Dendritic cell treated with granulocyte-macrophage colony-stimulating factor and Interleukin-4, amounts not matched to agents 40 ng/mL and 50 ng/mL, for 4 days (primary cell): ENCODE results near the gene CNOT3.
A peak's percentile ranks its signal among the peaks of the same experiment; 100 is the strongest.
"Not testable (repeated sequence)": the region's sequence is repeated elsewhere in the genome, so short reads cannot be mapped to it uniquely, and the experiment has no call there.

Experiments
- H3K27ac Mint-ChIP-seq: one replicate; pipeline ENCODE4 v1.8.0; 2022; ENCODE audit warnings: mild to moderate bottlenecking, mixed read lengths
- H3K27me3 Mint-ChIP-seq: one replicate; pipeline ENCODE4 v1.8.0; 2022; ENCODE audit warnings: mild to moderate bottlenecking, mixed read lengths
- H3K36me3 Mint-ChIP-seq: one replicate; pipeline ENCODE4 v1.8.0; 2022; ENCODE audit warnings: low read depth, mixed read lengths
- H3K4me1 Mint-ChIP-seq: one replicate; pipeline ENCODE4 v1.8.0; 2022; ENCODE audit warnings: low read depth, mixed read lengths
- H3K4me3 Mint-ChIP-seq: one replicate; pipeline ENCODE4 v1.8.0; 2022; ENCODE audit warnings: mild to moderate bottlenecking, moderate library complexity, mixed read lengths
- H3K9me3 Mint-ChIP-seq: one replicate; pipeline ENCODE4 v1.8.0; 2022; ENCODE audit warnings: mixed read lengths
- intact Hi-C: fragments of 100-400 bp; cut with micrococcal nuclease; formaldehyde crosslinking; loops from one replicate; pipeline ENCODE4 v1.15.0; 2022

The CNOT3 gene

DNA sequence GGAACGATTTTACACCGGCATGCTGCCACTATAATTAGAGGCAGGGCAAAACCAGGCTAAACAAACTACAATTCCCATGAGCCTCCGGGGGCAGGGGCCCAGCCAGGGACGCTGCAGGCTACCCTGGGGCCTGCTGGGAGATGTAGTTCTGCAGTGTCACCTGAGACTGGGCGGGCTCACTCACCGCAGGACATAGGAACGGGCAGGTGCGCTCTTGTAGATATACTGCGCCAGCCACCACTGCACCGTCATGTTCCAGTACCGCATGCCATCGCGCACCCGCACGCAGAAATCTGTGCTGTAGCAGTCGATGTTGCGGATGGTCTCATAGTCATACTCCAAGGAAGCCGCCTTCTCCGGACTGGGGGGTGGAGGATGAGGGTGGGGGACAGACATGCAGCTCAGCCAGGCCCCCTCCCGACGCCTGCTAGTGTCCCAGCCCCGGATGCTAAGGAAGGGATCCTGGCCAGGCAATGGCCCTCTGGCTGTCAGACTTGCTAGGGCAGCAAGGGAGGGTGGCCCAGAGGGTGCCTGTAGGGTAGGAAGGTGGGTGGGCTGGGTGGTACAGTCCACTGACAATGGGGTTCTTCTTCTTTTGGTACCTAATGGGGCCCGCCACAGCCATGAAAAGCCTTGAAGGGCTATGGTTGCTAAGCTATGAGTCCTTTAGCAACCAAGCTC, 41.2 kb downstream of the CNOT3 start:
- Mint-ChIP-seq H3K4me3 (no peak overlapping the region), H3K9me3 (no peaks in the 10 kb centered on the region), H3K4me1 (peaks cover 43% of the 10 kb centered on the region), H3K36me3 (peaks cover 82% of the 10 kb centered on the region), H3K27me3 (no peaks in the 10 kb centered on the region), H3K27ac (no peak overlapping the region)
- intact Hi-C loops = no loop called here

GRCh38 chr19:54179262-54179852, 41.8 kb downstream of the CNOT3 start:
- peaks cover 44% of the 10 kb centered on the region for H3K4me1 Mint-ChIP-seq
- no peak overlapping the region for H3K27ac Mint-ChIP-seq
- H3K27me3 Mint-ChIP-seq = no peaks in the 10 kb centered on the region
- peaks cover 87% of the 10 kb centered on the region for H3K36me3 Mint-ChIP-seq
- H3K4me3 Mint-ChIP-seq = no peak overlapping the region
- no peaks in the 10 kb centered on the region for H3K9me3 Mint-ChIP-seq
- intact Hi-C loops = no loop called here

DNA sequence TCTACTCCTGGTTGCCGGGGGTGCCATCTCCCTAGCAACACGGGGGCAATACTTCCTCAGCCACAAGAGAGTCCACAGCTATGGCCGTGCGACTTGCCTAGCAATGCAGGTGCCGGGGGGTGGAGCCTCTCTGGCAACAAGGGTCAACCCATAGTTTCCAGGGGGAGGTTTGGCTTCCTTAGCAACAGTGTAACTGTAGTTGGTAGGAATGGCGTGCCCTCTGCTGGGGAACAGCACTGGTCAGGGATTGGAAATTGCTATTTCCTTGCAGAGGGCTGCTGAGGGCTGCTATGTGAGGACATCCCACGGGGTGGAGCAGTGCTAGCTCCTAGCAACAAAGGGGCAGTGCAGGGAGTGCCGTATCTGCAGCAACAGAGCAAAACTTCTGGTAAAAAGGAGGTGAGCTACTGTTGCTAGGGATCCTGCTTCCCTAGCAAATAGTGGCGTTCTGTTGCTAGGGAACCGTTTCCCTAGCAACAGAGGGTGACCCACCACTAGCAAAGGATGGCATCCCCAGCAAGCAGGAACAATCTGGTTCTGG, 42.4 kb downstream of the CNOT3 start:
- intact Hi-C loops = no loop called here
- H3K9me3 Mint-ChIP-seq = no peaks in the 10 kb centered on the region
- no peak overlapping the region for H3K27ac Mint-ChIP-seq
- H3K4me3 Mint-ChIP-seq = no peak overlapping the region
- H3K27me3 Mint-ChIP-seq = no peaks in the 10 kb centered on the region
- peaks cover 82% of the 10 kb centered on the region for H3K36me3 Mint-ChIP-seq
- H3K4me1 Mint-ChIP-seq = peaks cover 38% of the 10 kb centered on the region

DNA sequence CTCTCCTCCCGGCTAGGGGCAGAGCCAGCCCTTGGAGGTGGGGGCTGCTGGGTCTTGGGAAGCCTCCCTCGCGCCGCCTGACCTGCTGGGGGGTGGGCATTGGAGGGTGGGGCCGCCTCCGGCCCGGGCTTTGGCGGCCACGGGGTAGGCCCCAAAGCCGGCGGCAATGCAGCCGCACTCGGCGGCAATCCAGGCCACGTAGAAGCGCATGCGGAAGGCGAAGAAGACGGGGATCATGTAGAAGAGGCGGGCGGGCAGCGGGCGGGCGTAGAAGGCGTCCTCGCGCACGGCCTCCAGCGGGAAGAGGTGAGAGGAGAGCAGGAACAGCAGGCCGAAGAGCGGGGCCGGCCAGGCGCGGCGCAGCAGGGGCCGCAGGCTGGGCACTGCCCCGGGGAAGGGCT, 43.1 kb downstream of the CNOT3 start:
- H3K4me1 Mint-ChIP-seq = peaks cover 31% of the 10 kb centered on the region
- H3K9me3 Mint-ChIP-seq = no peaks in the 10 kb centered on the region
- no peaks in the 10 kb centered on the region for H3K27me3 Mint-ChIP-seq
- intact Hi-C loops = no loop called here
- H3K36me3 Mint-ChIP-seq = peaks cover 82% of the 10 kb centered on the region
- no peak overlapping the region for H3K4me3 Mint-ChIP-seq
- H3K27ac Mint-ChIP-seq = peak overlapping the region; percentile 51

DNA sequence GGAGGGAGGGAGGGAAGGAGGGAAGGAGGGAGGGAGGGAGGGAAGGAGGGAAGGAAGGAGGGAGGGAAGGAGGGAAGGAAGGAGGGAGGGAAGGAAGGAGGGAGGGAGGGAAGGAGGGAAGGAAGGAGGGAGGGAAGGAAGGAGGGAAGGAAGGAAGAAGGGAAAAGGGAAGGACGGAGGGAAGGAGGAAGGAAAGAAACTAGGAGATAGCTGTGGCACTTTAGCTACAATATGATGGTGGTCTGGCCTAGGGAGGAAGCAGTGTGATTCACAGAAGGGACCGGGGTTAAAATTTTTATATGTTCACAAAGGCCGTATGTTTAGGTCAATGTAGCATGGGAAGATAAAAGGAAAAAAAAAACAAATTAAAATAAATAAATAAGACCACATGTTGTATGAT, 44.3 kb downstream of the CNOT3 start:
- Mint-ChIP-seq H3K36me3 (peaks cover 82% of the 10 kb centered on the region), H3K4me1 (peaks cover 37% of the 10 kb centered on the region)
- H3K4me3 Mint-ChIP-seq, H3K27me3 Mint-ChIP-seq, H3K27ac Mint-ChIP-seq, H3K9me3 Mint-ChIP-seq, intact Hi-C loops: not testable (repeated sequence)

DNA sequence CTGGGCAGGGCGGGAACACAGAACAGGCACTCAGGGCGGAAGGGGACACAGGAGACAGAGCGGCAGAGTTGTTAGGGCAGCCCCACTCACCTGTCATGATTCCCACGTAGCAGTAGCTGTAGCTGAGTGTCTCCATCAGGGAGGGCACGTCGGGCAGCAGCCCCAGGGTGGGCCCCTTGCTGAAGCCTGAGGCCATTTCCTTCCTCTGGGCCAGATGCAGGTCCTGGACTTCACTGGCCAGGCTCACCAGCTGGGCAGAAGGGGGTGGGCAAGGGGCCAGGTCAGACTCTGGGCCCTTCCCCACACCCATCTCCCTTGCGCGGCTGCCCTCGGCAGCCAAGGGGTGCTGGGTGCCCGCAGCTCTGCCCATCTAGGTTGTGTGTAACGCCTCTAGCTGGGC, 45.9 kb downstream of the CNOT3 start:
- no peaks in the 10 kb centered on the region for H3K27me3 Mint-ChIP-seq

GRCh38 chr19:54186351-54186750, 48.8 kb downstream of the CNOT3 start:
- Mint-ChIP-seq H3K27me3 (no peaks in the 10 kb centered on the region), H3K36me3 (peaks cover 64% of the 10 kb centered on the region), H3K27ac (peak overlapping the region; percentile 97), H3K4me1 (peaks cover 35% of the 10 kb centered on the region), H3K4me3 (no peak overlapping the region), H3K9me3 (no peaks in the 10 kb centered on the region)
- intact Hi-C loops = no loop called here

More for the DNA sequence above, 45.9 kb downstream of the CNOT3 start:
- H3K4me3 Mint-ChIP-seq = no peak overlapping the region
- H3K9me3 Mint-ChIP-seq = no peaks in the 10 kb centered on the region
- intact Hi-C loops = no loop called here
- peaks cover 80% of the 10 kb centered on the region for H3K36me3 Mint-ChIP-seq
- peaks cover 45% of the 10 kb centered on the region for H3K4me1 Mint-ChIP-seq
- no peak overlapping the region for H3K27ac Mint-ChIP-seq

GRCh38 chr19:54186934-54187381, 49.4 kb downstream of the CNOT3 start:
- peaks cover 66% of the 10 kb centered on the region for H3K36me3 Mint-ChIP-seq
- H3K27ac Mint-ChIP-seq = peak overlapping the region; percentile 97
- peaks cover 40% of the 10 kb centered on the region for H3K4me1 Mint-ChIP-seq
- intact Hi-C loops = no loop called here
- H3K4me3 Mint-ChIP-seq = no peak overlapping the region
- H3K9me3 Mint-ChIP-seq = no peaks in the 10 kb centered on the region
- no peaks in the 10 kb centered on the region for H3K27me3 Mint-ChIP-seq

- H3K9me3 Mint-ChIP-seq = no peaks in the 10 kb centered on the region
- H3K4me1 Mint-ChIP-seq = peaks cover 53% of the 10 kb centered on the region
- peaks cover 69% of the 10 kb centered on the region for H3K36me3 Mint-ChIP-seq
- intact Hi-C loops = no loop called here
- H3K27ac Mint-ChIP-seq = peak overlapping the region; percentile 97
- H3K27me3 Mint-ChIP-seq = no peaks in the 10 kb centered on the region
- H3K4me3 Mint-ChIP-seq = peak overlapping the region; percentile 77
Observed at GRCh38 chr19:54188215-54188871, 50.8 kb downstream of the CNOT3 start.

DNA sequence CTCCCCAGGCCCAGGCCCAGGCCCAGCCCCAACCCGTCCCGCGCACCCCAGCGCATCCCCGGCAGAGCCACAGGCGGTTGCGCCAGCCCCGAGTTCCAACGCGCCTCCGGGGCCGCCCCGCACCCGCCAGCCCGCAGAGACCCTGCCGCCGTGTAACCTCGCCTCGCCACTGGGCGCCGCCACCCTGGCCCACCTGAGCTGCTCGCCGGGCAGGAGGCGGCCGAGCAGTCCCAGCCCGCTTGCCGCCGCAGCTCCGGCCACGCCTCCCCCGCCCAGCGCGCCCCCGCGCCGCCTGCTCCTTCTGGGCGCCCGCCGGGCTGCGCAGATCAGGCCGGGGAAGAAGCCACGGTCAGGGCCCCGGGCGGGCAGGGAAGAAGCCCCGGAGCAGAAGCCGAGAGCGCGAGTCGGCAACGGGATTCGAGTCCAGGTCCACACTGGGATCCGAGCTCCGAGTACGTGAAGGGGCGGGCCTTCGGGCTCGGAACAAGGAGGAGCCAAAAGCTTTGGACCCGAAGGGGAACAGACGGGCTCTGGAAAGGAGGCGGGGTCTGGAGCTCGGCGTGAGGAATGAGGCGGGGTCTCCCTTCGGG, 51.7 kb downstream of the CNOT3 start, which contains the start of gene MBOAT7:
MBOAT7 (minus strand) TSS at position 436 of the 590 bp plus-strand sequence. CDS start 1,072 bp downstream, outside the sequence.
- intact Hi-C loops = no loop called here
- H3K4me1 Mint-ChIP-seq = peaks cover 46% of the 10 kb centered on the region

GRCh38 chr19:54189735-54190502, 52.4 kb downstream of the CNOT3 start:
- Mint-ChIP-seq H3K27me3 (no peaks in the 10 kb centered on the region), H3K36me3 (peaks cover 71% of the 10 kb centered on the region), H3K4me1 (peaks cover 44% of the 10 kb centered on the region), H3K4me3 (peak overlapping the region; percentile 77), H3K9me3 (no peaks in the 10 kb centered on the region), H3K27ac (peak overlapping the region; percentile 97)
- intact Hi-C loops = loop anchor here (1.0 kb wide), 1 partner anchor 30 kb away; no protein-coding TSS in a partner anchor

More for the DNA sequence above, 51.7 kb downstream of the CNOT3 start, which contains the start of gene MBOAT7:
- peak within 1 kb of the TSS; percentile 97 for H3K27ac Mint-ChIP-seq
- no peaks in the 10 kb centered on the region for H3K27me3 Mint-ChIP-seq
- H3K36me3 Mint-ChIP-seq = peaks cover 67% of the 10 kb centered on the region
- H3K4me3 Mint-ChIP-seq = peak within 1 kb of the TSS; percentile 77
- no peaks in the 10 kb centered on the region for H3K9me3 Mint-ChIP-seq

GRCh38 chr19:54190503-54191010, 53.0 kb downstream of the CNOT3 start:
- peaks cover 49% of the 10 kb centered on the region for H3K4me1 Mint-ChIP-seq
- H3K27me3 Mint-ChIP-seq = no peaks in the 10 kb centered on the region
- H3K36me3 Mint-ChIP-seq = peaks cover 72% of the 10 kb centered on the region
- H3K9me3 Mint-ChIP-seq = no peaks in the 10 kb centered on the region
- peak overlapping the region; percentile 97 for H3K27ac Mint-ChIP-seq
- intact Hi-C loops = loop anchor here (1.0 kb wide), 2 partner anchors 10 to 30 kb away; partner anchors contain the start of gene RPS9
- H3K4me3 Mint-ChIP-seq = peak overlapping the region; percentile 77
